Omental fat pad (tissue), 4 donors: ENCODE data around the gene SELENOT. TPM values are rescaled to one million over a fixed set of nuclear protein-coding genes. Genes with fewer than 3 reads are reported as not detected.

ENCODE experiments used
- ATAC-seq: fragments of 150-250 bp; one replicate; pipeline ENCODE4 v1.9.1; 2016; ENCODE audit warnings: mild to moderate bottlenecking, moderate library complexity; ENCODE audit not compliant: low FRiP score
- DNase-seq: peaks from one replicate; pipeline ENCODE4 v3.0.0-alpha.2; 2019; ENCODE audit warnings: low spot score
- total RNA-seq, 4 donors: library from RNA; depleted of rRNA; stranded (reverse); fragments of >200 nt; gene quantifications; one replicate each; pipeline ENCODE4 v1.1.0, GENCODE V29; 2016
- TF ChIP-seq, protein P1 (sequence below), 3 donors: fragments of 450-650 bp; IDR thresholded peaks; one replicate each; pipeline ENCODE4 v1.5.1; 2016 to 2017; ENCODE audit warnings: antibody characterized with exemption in 3 of 3, mild to moderate bottlenecking in 3 of 3, moderate library complexity in 2 of 3

Gene SELENOT
- total RNA-seq, 4 donors from 2014 or later = 107 to 164 (median 142) TPM

DNA sequence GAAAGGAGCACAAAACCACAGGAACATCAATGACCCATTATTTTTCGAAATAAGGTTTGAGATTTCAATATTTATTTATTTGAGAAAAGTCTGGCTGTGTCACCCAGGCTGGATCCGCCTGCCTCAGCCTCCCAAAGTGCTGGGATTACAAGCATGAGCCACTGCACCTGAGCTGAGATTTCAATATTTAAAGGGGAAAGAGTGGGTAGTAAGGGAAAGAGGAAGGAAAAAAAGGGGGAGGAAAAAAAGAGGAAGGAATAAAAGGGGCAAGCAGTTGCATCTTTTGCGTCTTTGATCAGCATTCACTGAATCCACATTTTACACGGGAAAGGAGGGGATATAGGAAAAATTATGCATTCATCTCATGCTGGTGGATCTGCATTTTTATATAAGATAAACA is 53.2 kb downstream of the SELENOT start:
- DNase-seq = no peak
- TF ChIP-seq, protein P1, sequence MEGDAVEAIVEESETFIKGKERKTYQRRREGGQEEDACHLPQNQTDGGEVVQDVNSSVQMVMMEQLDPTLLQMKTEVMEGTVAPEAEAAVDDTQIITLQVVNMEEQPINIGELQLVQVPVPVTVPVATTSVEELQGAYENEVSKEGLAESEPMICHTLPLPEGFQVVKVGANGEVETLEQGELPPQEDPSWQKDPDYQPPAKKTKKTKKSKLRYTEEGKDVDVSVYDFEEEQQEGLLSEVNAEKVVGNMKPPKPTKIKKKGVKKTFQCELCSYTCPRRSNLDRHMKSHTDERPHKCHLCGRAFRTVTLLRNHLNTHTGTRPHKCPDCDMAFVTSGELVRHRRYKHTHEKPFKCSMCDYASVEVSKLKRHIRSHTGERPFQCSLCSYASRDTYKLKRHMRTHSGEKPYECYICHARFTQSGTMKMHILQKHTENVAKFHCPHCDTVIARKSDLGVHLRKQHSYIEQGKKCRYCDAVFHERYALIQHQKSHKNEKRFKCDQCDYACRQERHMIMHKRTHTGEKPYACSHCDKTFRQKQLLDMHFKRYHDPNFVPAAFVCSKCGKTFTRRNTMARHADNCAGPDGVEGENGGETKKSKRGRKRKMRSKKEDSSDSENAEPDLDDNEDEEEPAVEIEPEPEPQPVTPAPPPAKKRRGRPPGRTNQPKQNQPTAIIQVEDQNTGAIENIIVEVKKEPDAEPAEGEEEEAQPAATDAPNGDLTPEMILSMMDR (IDR thresholded peaks at IDR 0.05) = no peak
- ATAC-seq = no peak

DNA sequence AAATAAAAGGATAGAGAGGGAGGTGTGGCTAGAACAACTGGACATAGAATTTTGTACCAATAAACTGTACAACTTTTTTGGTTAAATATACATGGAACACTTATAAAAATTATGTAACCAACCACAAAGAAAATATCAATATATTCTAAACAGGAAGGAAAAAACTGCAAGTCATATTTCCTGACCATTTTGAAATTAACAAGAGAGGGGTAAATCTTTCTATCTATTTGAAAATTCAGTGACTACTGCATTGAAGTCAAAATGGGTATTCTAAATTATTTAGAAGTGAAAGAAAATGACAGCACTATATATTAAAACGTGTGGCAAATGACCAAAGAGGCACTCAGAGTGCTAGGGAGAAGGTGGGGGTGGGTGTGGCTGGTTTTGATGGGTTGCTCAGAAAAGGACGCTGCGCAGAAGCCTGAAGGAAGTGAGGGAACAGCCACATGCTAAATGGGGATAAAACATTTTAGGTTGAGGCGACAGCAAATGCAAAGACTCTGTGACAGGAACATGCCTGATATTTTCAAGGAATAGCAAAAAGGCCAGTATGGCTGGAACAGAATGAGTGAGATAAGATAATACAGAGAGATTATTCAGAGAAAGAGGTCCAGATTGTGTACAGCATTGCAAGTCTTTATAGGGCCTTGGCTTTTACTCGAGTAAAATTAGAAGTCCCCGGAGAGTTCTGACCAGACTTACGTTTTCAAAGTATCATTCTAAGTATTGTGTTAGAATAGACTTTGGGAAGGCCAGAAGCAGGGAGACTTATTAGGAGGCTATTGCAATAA is 59.5 kb downstream of the SELENOT start:
- ATAC-seq = no peak
- TF ChIP-seq, protein P1 (IDR thresholded peaks at IDR 0.05) = no peak

DNA sequence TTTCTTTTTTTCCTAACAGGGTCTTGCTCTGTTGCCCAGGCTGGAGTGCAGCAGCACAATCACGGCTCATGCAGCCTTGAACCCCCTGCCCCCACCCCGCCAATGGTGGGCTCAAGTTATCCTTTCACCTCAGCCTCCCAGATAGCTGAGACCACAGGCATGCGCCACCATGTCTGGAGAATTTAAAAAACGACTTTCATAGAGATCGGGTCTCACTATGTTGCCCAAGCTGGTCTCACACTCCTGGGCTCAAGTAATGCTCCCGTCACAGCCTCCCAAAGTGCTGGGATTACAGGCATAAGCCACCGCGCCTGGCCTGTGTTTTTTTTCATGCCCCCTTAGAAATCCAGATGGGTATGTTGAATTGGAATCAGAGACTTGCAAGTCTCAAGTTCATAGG is 60.3 kb downstream of the SELENOT start:
- TF ChIP-seq, protein P1 (IDR thresholded peaks at IDR 0.05) = no peak
- no peak for DNase-seq
- no peak for ATAC-seq

More for the DNA sequence above, 59.5 kb downstream of the SELENOT start:
- no peak for DNase-seq

DNA sequence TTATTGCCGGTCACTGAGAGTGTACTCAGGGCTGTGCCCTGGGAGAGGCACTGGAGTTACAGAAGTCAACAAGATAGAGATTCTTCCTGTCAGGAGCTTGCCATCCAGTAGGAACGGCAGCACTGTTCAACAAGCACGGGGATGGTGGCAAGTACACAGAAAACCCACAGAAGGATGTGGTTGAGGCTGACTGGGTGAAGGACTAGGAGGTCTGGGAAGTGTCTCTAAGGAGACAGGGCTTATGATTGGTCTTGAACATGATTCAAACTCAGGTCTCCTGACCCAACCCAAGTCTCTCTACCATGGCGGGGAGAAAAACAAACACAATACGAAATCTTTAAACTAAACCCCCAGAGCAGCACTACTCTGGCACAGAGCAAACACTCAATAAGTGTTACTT is 63.0 kb downstream of the SELENOT start:
- DNase-seq (no peak), ATAC-seq (no peak)
- TF ChIP-seq, protein P1 (IDR thresholded peaks at IDR 0.05) = no peak

DNA sequence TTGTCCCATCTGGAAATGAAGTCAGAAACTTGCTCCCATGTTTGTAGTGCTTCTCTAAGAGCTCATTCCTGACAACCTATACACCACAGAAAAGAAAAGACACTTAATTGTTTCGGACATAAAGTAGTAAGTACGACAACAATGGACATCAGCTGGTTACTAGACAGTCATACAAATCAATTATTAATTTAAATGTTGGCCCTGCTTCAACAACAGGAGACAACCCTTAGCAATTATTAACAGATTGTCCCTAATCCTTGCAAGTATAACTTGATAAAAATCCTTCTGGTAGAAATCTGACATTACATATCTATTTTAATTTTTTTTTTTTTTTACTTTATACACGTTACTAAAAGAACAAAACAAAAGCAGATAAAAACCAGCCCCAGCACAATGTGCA is 70.8 kb downstream of the SELENOT start:
- DNase-seq = no peak
- ATAC-seq = no peak
- TF ChIP-seq, protein P1 (IDR thresholded peaks at IDR 0.05) = no peak

DNA sequence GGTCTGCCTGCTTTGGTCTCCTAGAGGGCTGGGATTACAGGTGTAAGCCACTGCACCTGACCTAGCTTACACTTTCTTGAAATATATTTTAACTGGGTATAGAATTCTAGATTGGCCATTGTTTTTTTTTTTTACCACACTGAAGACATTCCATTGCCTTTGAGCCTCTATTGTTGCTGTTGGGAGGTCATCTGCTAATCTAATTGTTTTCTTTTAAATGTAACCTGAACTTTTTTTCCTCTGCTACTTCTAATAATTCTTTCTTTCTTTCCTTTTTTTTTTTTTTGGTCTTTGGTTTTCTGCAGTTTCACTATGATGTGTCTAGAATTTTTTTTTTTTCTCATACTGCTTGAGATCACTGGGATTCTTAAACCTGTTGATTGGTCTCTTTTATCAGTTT is 72.5 kb downstream of the SELENOT start:
- TF ChIP-seq, protein P1 (IDR thresholded peaks at IDR 0.05) = no peak
- ATAC-seq (no peak), DNase-seq (no peak)

Other genes starting within 250 kb of the SELENOT start
- 10 to 100 TPM; 15.8 to 66.2 (median 22.9) TPM for gene TSC22D2, start 195.0 kb upstream of the SELENOT start, total RNA-seq
- gene SERP1, start 56.8 kb upstream of the SELENOT start, total RNA-seq = 100 to 1,000 TPM; 221 to 403 (median 303) TPM
- gene EIF2A, start 56.5 kb upstream of the SELENOT start, total RNA-seq = 100 to 1,000 TPM; 134 to 164 (median 155) TPM
- gene ERICH6, start 100.6 kb downstream of the SELENOT start, total RNA-seq = not detected
- 10 to 100 TPM; 30.6 to 45.3 (median 32.1) TPM for gene SIAH2, start 159.8 kb downstream of the SELENOT start, total RNA-seq